Measurements from ENCODE around the gene LHFPL4. TPM values are rescaled to one million over a fixed set of nuclear protein-coding genes. Genes with fewer than 3 reads are reported as not detected.
"Not testable (repeated sequence)": the region's sequence is repeated elsewhere in the genome, so short reads cannot be mapped to it uniquely, and the experiment has no call there.

LHFPL4 gene
- total RNA-seq, 2 experiments from 2014 or later = not detected

- POLR2A ChIA-PET = no interaction called here
Measured at GRCh38 chr3:9581742-9582141, 28.1 kb upstream of the LHFPL4 start.

DNA sequence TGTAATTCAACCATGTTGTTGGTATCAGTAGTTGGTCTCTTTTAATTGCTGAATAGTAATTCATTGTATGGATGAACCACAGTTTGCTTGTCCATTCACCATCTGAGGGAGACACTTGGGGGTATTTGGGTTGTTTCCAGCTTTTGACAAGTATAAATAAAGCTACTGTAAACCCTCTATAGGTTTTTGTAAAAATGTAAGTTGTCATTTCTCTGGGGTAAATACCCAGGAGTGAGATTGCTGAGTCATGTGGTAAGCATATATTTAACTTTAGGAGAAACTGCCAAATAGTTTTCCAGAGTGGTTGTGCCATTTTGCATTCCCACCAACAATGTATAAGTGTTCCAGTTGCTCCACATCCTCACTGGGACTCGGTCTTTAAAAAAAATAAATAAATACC lies 15.4 kb upstream of the LHFPL4 start:
- intact Hi-C loops (cut with DNase I, micrococcal nuclease) = no loop called here
- peaks cover 21% of the 10 kb centered on the region for H3K27me3 Mint-ChIP-seq
- ATAC-seq (no peak), DNase-seq (no peak)
- H3K36me3 Mint-ChIP-seq (ENCODE audit: low read depth) = no peaks in the 10 kb centered on the region
- H3K27ac Mint-ChIP-seq = no peak overlapping the region
- H3K4me1 Mint-ChIP-seq = no peaks in the 10 kb centered on the region
- H3K4me3 Mint-ChIP-seq = no peak overlapping the region
- CTCF ChIA-PET = no interaction called here
- POLR2A ChIA-PET = no interaction called here
- H3K9me3 Mint-ChIP-seq (ENCODE audit: low read depth) = peaks cover 6% of the 10 kb centered on the region

More at GRCh38 chr3:9581742-9582141, 28.1 kb upstream of the LHFPL4 start:
- ATAC-seq = no peak
- CTCF ChIA-PET = interaction anchor here (0.7 to 1.4 kb wide), 3 partner anchors 78 to 289 kb away, joined by 3 to 4 read pairs (median 3); no protein-coding TSS in a partner anchor
- H3K4me1 Mint-ChIP-seq = no peaks in the 10 kb centered on the region
- no peaks in the 10 kb centered on the region for H3K27me3 Mint-ChIP-seq
- no peak for DNase-seq
- intact Hi-C loops (cut with DNase I, micrococcal nuclease) = no loop called here
- H3K27ac Mint-ChIP-seq = no peak overlapping the region
- H3K9me3 Mint-ChIP-seq (ENCODE audit: low read depth) = peaks cover 2% of the 10 kb centered on the region
- H3K4me3 Mint-ChIP-seq = no peak overlapping the region
- no peaks in the 10 kb centered on the region for H3K36me3 Mint-ChIP-seq (ENCODE audit: low read depth)

DNA sequence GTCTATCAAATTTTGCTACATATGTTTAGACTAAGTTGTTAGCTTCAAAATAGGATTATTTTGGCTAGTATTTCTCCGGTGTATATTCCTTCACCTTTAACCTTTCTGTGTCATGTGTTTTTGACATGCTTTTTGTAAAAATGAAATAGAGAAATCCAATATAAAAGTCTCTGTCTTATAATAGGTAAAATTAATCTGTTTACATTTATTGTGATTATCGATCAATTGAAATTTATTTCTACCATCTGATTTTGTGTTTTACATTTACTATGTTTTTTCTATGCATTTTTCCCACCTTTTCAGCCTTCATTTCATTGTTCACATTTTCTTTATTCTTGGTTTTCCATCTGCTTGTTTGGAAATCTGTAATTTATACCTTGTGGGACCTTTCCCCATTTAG lies 11.7 kb upstream of the LHFPL4 start:
- Mint-ChIP-seq H3K4me3 (no peak overlapping the region), H3K27me3 (peaks cover 8% of the 10 kb centered on the region), H3K36me3 (ENCODE audit: low read depth) (no peaks in the 10 kb centered on the region), H3K4me1 (no peaks in the 10 kb centered on the region), H3K9me3 (ENCODE audit: low read depth) (peaks cover 4% of the 10 kb centered on the region), H3K27ac (no peak overlapping the region)
- intact Hi-C loops (cut with DNase I, micrococcal nuclease) = no loop called here
- no peak for DNase-seq
- POLR2A ChIA-PET = no interaction called here
- CTCF ChIA-PET = no interaction called here
- ATAC-seq = no peak

DNA sequence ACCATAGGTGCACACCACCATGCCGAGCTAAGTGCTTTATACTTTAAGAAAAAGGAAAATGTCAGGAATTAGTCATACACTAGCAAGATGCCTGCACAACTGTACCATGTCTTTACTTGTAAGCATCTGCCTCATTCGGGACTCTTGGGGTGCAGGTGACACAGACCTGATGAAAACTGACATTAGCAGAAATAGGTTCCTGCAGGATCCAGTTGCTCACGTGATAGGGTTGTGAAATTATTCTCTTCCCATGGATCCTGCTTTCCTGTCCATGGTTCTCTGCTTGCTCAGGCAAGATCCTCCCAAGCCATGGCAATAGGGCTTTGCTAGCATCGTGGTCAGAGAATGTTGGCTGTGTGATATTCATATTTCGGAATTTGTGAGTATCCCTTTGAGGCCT lies 10.2 kb upstream of the LHFPL4 start:
- CTCF ChIA-PET = no interaction called here
- peaks cover 7% of the 10 kb centered on the region for H3K27me3 Mint-ChIP-seq
- no peak overlapping the region for H3K27ac Mint-ChIP-seq
- POLR2A ChIA-PET = no interaction called here
- H3K4me3 Mint-ChIP-seq = no peak overlapping the region
- ATAC-seq = no peak
- H3K4me1 Mint-ChIP-seq = no peaks in the 10 kb centered on the region
- peaks cover 4% of the 10 kb centered on the region for H3K9me3 Mint-ChIP-seq (ENCODE audit: low read depth)
- intact Hi-C loops (cut with DNase I, micrococcal nuclease) = no loop called here
- DNase-seq = no peak
- H3K36me3 Mint-ChIP-seq (ENCODE audit: low read depth) = no peaks in the 10 kb centered on the region

DNA sequence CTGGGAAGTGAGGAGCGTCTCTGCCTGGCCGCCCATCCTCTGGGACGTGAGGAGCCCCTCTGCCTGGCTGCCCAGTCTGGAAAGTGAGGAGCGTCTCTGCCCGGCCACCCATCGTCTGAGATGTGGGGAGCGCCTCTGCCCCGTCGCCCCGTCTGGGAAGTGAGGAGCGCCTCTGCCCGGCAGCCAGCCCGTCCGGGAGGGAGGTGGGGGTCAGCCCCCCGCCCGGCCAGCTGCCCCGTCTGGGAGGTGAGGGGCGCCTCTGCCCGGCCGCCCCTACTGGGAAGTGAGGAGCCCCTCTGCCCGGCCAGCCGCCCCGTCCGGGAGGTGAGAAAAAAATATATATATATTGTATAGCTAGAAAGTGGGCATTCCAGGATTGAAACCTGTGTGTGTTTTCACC lies 6.4 kb upstream of the LHFPL4 start:
- H3K4me1 Mint-ChIP-seq; H3K36me3 Mint-ChIP-seq (ENCODE audit: low read depth); H3K4me3 Mint-ChIP-seq; H3K27ac Mint-ChIP-seq; ATAC-seq; POLR2A ChIA-PET; H3K9me3 Mint-ChIP-seq (ENCODE audit: low read depth); H3K27me3 Mint-ChIP-seq; DNase-seq; intact Hi-C loops (cut with DNase I, micrococcal nuclease): not testable (repeated sequence)
- CTCF ChIA-PET = interaction anchor here (0.8 kb wide), 1 partner anchor 287 kb away, joined by 3 read pairs; no protein-coding TSS in a partner anchor

DNA sequence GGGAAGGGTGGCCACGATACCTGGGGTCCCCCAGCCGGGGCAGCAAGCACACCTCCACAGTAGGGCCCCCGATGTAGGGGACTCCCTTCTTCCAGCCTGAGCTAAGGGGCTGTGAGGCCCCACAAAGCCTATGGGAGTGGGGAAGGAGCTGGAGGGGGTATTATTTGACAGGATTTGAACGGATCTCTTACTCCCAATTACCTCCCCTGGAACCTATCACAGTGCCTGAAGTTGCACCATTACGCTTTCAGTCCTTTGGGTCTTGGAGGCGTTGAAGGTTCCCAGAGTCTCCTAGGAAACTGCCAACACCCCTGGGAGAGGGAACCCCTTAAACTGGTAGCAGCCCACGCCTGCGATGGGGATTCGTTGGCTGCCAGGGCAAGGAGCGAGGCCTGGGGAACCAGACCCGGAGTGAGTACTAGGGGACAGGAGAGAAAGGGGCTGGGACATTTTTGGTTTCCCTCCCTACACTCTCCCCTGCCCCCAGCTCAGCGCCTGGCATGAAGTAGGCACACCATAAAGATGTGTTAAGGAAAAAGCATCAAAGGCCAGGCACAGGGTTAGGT lies 409 bp upstream of the LHFPL4 start:
- POLR2A ChIA-PET = no interaction called here
- intact Hi-C loops (cut with DNase I, micrococcal nuclease) = no loop called here
- no peak for DNase-seq

DNA sequence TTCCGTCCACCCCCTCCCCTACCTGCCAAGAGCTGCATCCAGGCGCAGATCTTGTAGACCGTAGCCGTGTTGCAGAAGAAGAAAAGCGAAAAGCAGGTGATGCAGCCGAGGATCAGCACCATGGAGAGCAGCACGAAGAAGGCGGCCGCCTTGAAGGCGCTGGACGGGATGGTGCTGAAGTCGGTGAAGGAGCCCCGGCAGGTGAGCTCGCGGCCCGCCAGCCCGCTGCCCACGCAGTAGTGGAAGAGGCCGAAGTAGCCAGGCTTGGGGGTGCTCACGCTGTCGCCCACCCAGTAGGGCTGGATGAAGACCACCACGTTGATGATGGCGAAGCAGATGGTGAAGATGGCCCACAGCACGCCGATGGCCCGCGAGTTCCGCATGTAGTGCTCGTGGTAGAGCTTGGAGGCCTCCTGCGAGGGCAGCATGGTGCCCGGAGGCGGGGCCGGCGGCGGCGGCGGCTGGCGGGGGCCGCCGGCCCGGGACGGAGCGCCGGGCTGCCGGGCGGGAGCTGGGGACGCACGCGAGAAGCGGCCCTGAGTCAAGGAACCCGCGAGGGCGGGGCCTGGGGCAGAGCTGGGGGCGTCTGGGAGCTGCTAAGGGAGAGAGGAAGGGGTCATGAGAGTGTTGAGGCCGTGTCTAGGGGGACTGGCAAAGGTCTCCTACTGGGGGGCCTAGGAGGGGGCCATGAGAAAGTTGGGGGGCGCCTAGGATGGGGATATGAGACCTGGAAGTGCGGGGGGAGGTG lies 1.2 kb downstream of the LHFPL4 start:
- H3K4me3 Mint-ChIP-seq = no peak overlapping the region
- CTCF ChIA-PET = no interaction called here
- intact Hi-C loops (cut with DNase I, micrococcal nuclease) = no loop called here
- DNase-seq = peak; percentile 74
- peak; percentile 47 for ATAC-seq
- no peak overlapping the region for H3K27ac Mint-ChIP-seq
- POLR2A ChIA-PET = interaction anchor here (0.7 kb wide), 1 partner anchor 1675 kb away, joined by 3 read pairs; no protein-coding TSS in a partner anchor
- H3K4me1 Mint-ChIP-seq = peaks cover 3% of the 10 kb centered on the region
- H3K36me3 Mint-ChIP-seq (ENCODE audit: low read depth) = no peaks in the 10 kb centered on the region
- H3K9me3 Mint-ChIP-seq (ENCODE audit: low read depth) = peaks cover 2% of the 10 kb centered on the region
- H3K27me3 Mint-ChIP-seq = peaks cover 50% of the 10 kb centered on the region

More for the DNA sequence above, 409 bp upstream of the LHFPL4 start:
- Mint-ChIP-seq H3K9me3 (ENCODE audit: low read depth) (peaks cover 2% of the 10 kb centered on the region), H3K4me3 (no peak overlapping the region), H3K4me1 (peaks cover 3% of the 10 kb centered on the region), H3K27me3 (peaks cover 39% of the 10 kb centered on the region), H3K36me3 (ENCODE audit: low read depth) (no peaks in the 10 kb centered on the region), H3K27ac (no peak overlapping the region)
- CTCF ChIA-PET = no interaction called here
- no peak for ATAC-seq

- Mint-ChIP-seq H3K4me1 (peaks cover 3% of the 10 kb centered on the region), H3K27ac (no peak overlapping the region), H3K36me3 (ENCODE audit: low read depth) (no peaks in the 10 kb centered on the region), H3K4me3 (no peak overlapping the region), H3K9me3 (ENCODE audit: low read depth) (peaks cover 2% of the 10 kb centered on the region), H3K27me3 (peaks cover 55% of the 10 kb centered on the region)
- ChIA-PET CTCF (no interaction called here), POLR2A (no interaction called here)
- ATAC-seq (no peak), DNase-seq (no peak)
- intact Hi-C loops (cut with DNase I, micrococcal nuclease) = no loop called here
Measured at GRCh38 chr3:9550999-9551398, 2.6 kb downstream of the LHFPL4 start.

GRCh38 chr3:9549600-9549999 lies 4.0 kb downstream of the LHFPL4 start:
- Mint-ChIP-seq H3K27me3 (peaks cover 52% of the 10 kb centered on the region), H3K27ac (no peak overlapping the region), H3K9me3 (ENCODE audit: low read depth) (peaks cover 2% of the 10 kb centered on the region), H3K4me3 (no peak overlapping the region), H3K4me1 (peaks cover 3% of the 10 kb centered on the region), H3K36me3 (ENCODE audit: low read depth) (no peaks in the 10 kb centered on the region)
- intact Hi-C loops (cut with DNase I, micrococcal nuclease) = no loop called here
- CTCF ChIA-PET = no interaction called here
- DNase-seq (no peak), ATAC-seq (no peak)
- POLR2A ChIA-PET = no interaction called here

GRCh38 chr3:9548991-9549390 lies 4.6 kb downstream of the LHFPL4 start:
- intact Hi-C loops (cut with DNase I, micrococcal nuclease) = no loop called here
- Mint-ChIP-seq H3K27ac (no peak overlapping the region), H3K36me3 (ENCODE audit: low read depth) (no peaks in the 10 kb centered on the region), H3K27me3 (peaks cover 51% of the 10 kb centered on the region), H3K4me3 (no peak overlapping the region), H3K4me1 (peaks cover 3% of the 10 kb centered on the region), H3K9me3 (ENCODE audit: low read depth) (peaks cover 2% of the 10 kb centered on the region)
- DNase-seq (no peak), ATAC-seq (no peak)
- POLR2A ChIA-PET = no interaction called here
- CTCF ChIA-PET = no interaction called here

- Mint-ChIP-seq H3K9me3 (ENCODE audit: low read depth) (no peaks in the 10 kb centered on the region), H3K4me3 (no peak overlapping the region), H3K4me1 (no peaks in the 10 kb centered on the region), H3K27me3 (peaks cover 14% of the 10 kb centered on the region), H3K27ac (no peak overlapping the region), H3K36me3 (ENCODE audit: low read depth) (no peaks in the 10 kb centered on the region)
- ChIA-PET CTCF (no interaction called here), POLR2A (no interaction called here)
- intact Hi-C loops (cut with DNase I, micrococcal nuclease) = no loop called here
- ATAC-seq (no peak), DNase-seq (no peak)
Measured at GRCh38 chr3:9542182-9542581, 11.4 kb downstream of the LHFPL4 start.

DNA sequence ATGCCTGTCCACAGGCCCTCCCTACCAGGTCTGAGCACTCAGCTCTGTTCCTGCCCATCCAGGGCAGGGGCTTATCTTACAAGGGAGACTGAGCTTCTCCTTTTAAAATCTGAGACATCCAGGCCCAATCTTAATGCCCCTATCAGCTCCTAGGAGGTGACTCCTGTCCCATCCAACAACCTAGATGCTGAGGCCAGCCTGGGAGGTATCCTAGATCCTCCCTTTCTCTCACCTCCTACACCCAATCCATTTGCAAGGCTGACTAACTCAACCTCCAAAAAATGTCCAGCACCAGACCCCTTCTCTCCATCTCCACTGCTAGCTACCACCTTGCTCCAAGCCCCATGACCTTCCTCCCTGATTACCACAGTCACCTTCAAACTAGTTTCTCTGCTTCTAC lies 17.4 kb downstream of the LHFPL4 start:
- Mint-ChIP-seq H3K27me3 (peaks cover 4% of the 10 kb centered on the region), H3K9me3 (ENCODE audit: low read depth) (no peaks in the 10 kb centered on the region), H3K36me3 (ENCODE audit: low read depth) (no peaks in the 10 kb centered on the region), H3K27ac (no peak overlapping the region), H3K4me3 (no peak overlapping the region), H3K4me1 (no peaks in the 10 kb centered on the region)
- DNase-seq (no peak), ATAC-seq (no peak)
- POLR2A ChIA-PET = no interaction called here
- intact Hi-C loops (cut with DNase I, micrococcal nuclease) = no loop called here
- CTCF ChIA-PET = interaction anchor here (0.6 kb wide), 1 partner anchor 22 kb away, joined by 4 read pairs; no protein-coding TSS in a partner anchor

Data from activated CD4-positive, alpha-beta T cell treated with anti-CD3 and anti-CD28 coated beads for 36 hours (primary cell).